GM12878 (cell line): Measurements from ENCODE around the gene APLN. TPM values are rescaled to one million over a fixed set of nuclear protein-coding genes. Genes with fewer than 3 reads are reported as not detected.

Experiments used
- ATAC-seq: fragments of 200-7000 bp; cut with Tn5 transposase; 3 replicates; pipeline ENCODE4 v1.9.1; 2020; ENCODE audit warnings: mild to moderate bottlenecking, moderate library complexity
- BruUV-seq: library from RNA; stranded (reverse); fragments of 400-500 nt; replicated peaks from 2 replicates; lab custom pipeline; 2021; lab: Mats Ljungman, UMichigan
- CTCF ChIA-PET: fragments of 300-600 bp; sonication (Branson Sonifier 250); formaldehyde crosslinking; extraction: SDS; loops from one replicate; lab custom pipeline; 2021; ENCODE audit warnings: inconsistent platforms; lab: Yijun Ruan, JAX
- POLR2A ChIA-PET: fragments of 350-600 bp; formaldehyde crosslinking; extraction: SDS; loops from one replicate; lab custom pipeline; 2021; ENCODE audit warnings: inconsistent platforms; lab: Charles Lee
- RAD21 ChIA-PET: fragments of 300-600 bp; sonication (Branson Sonifier 250); formaldehyde crosslinking; loops from one replicate; lab custom pipeline; 2023; ENCODE audit warnings: antibody characterized with exemption; ENCODE audit not compliant: unreplicated experiment; lab: Charles Lee
- SMC1A ChIA-PET: fragments of 300-600 bp; sonication (Branson Sonifier 250); formaldehyde crosslinking; loops from one replicate; lab custom pipeline; 2023; ENCODE audit not compliant: unreplicated experiment, uncharacterized antibody; lab: Charles Lee
- DNase-seq: peaks from one replicate; pipeline ENCODE4 v3.0.0-alpha.2; 2011; ENCODE audit warnings: low read depth, low spot score
- FAIRE-seq: peaks from 3 replicates; lab custom pipeline; 2011; peaks lifted over from hg19 to GRCh38; lab: Jason Lieb, UNC
- H2AFZ ChIP-seq: 2 replicates; pipeline ENCODE4 v1.6.0; 2011; ENCODE audit warnings: low read depth, low read length, control low read depth; ENCODE audit not compliant: control insufficient read depth
- H3K27ac ChIP-seq: 2 replicates; pipeline ENCODE4 v1.5.1; 2011; ENCODE audit warnings: control low read depth; ENCODE audit not compliant: control insufficient read depth, insufficient read depth
- H3K27me3 ChIP-seq, 2 experiments: replicated peaks in 1 of 2; 2 replicates each; pipeline versions ENCODE4 v1.6.0 to v1.6.1; 2011; ENCODE audit warnings: low read length in 1 of 2; ENCODE audit not compliant: control insufficient read depth in 2 of 2, insufficient read depth in 2 of 2
- H3K36me3 ChIP-seq, 2 experiments: 2 replicates each; pipeline ENCODE4 v1.5.1; 2011; ENCODE audit warnings: low read length in 1 of 2; ENCODE audit not compliant: control insufficient read depth in 2 of 2, insufficient read depth in 2 of 2
- H3K4me1 ChIP-seq: 2 replicates; pipeline ENCODE4 v1.6.1; 2011; ENCODE audit warnings: mild to moderate bottlenecking, low read length, moderate library complexity, mixed read lengths; ENCODE audit not compliant: control insufficient read depth, insufficient read depth
- H3K4me2 ChIP-seq: 2 replicates; pipeline ENCODE4 v1.6.0; 2011; ENCODE audit warnings: control low read depth; ENCODE audit not compliant: control insufficient read depth, insufficient read depth
- H3K4me3 ChIP-seq: fragments of 200-600 bp; sonication (generic); 2 replicates; pipeline ENCODE4 v1.5.1; 2016
- H3K79me2 ChIP-seq: 2 replicates; pipeline ENCODE4 v1.6.0; 2011; ENCODE audit warnings: low read length; ENCODE audit not compliant: control insufficient read depth, insufficient read depth
- H3K9ac ChIP-seq: 2 replicates; pipeline ENCODE4 v1.8.0; 2011; ENCODE audit warnings: low read length, control low read depth, mixed read lengths; ENCODE audit not compliant: control insufficient read depth, insufficient read depth
- H3K9me3 ChIP-seq: replicated peaks from 3 replicates; pipeline ENCODE4 v1.5.1; 2011; ENCODE audit warnings: mild to moderate bottlenecking, low read length; ENCODE audit not compliant: control insufficient read depth, insufficient read depth
- H4K20me1 ChIP-seq: 2 replicates; pipeline ENCODE4 v1.6.0; 2011; ENCODE audit not compliant: control insufficient read depth, insufficient read depth
- NR2C2 ChIP-seq: IDR thresholded peaks from 2 replicates; pipeline ENCODE4 v1.6.1; 2011; ENCODE audit warnings: borderline replicate concordance, low read depth; ENCODE audit not compliant: control insufficient read depth, insufficient read length
- YY1 ChIP-seq: IDR thresholded peaks from 2 replicates; pipeline ENCODE4 v1.6.1; 2011; ENCODE audit warnings: low read depth, mild to moderate bottlenecking, low read length
- ZBTB11 ChIP-seq: fragments of 450-650 bp; formaldehyde crosslinking; IDR thresholded peaks from 2 replicates; pipeline ENCODE4 v1.5.0; 2022; ENCODE audit warnings: mild to moderate bottlenecking, missing genetic modification characterization
- WGBS: methylation state at CpG from one replicate; pipeline ENCODE4 v1.1.6; 2016; ENCODE audit warnings: low lambda C conversion rate; ENCODE audit not compliant: insufficient replicate concordance, insufficient coverage; ENCODE audit errors: missing lambda C conversion rate; 5-methylcytosine and 5-hydroxymethylcytosine counted together
- in situ Hi-C: fragments of 300-500 bp; cut with MboI; formaldehyde crosslinking; loops from 9 replicates; pipeline ENCODE4 v1.14.3; 2018; ENCODE audit warnings: mixed read lengths
- intact Hi-C: fragments of 100-400 bp; cut with micrococcal nuclease; formaldehyde crosslinking; loops from one replicate; pipeline ENCODE4 v1.14.2; 2022; ENCODE audit not compliant: unreplicated experiment
- polyA plus RNA-seq, 11 experiments: library from polyadenylated mRNA; depleted of rRNA in 4 of 11; unstranded in 6 of 11; stranded (reverse) in 5 of 11; fragments of >200 nt; fragmentation: Nextera tagmentation in 4 of 11; fragmentation: Illumina TruSeq in 1 of 11; extraction: Ambion mirVana in 4 of 11; extraction: Trizol in 1 of 11; gene quantifications; 1 replicate in 1 of 11; 2 replicates in 10 of 11; pipeline versions ENCODE4 v1.2.1 to v1.2.3, GENCODE V29; 2011 to 2016; ENCODE audit warnings: inconsistent platforms in 2 of 11, missing spikeins in 2 of 11, low read depth in 1 of 11
- total RNA-seq, 4 experiments: library from RNA; depleted of rRNA in 3 of 4; stranded (reverse); fragments of >200 nt in 3 of 4; fragmentation: Illumina TruSeq in 1 of 4; extraction: Trizol in 1 of 4; gene quantifications; 2 replicates each; pipeline versions ENCODE4 v1.2.1 to v1.2.3, GENCODE V29; 2013 to 2021

APLN gene
- total and polyA plus RNA-seq, 10 of the 15 experiments (the other 5 are each of a cell fraction or from before 2014, with no cell fraction given): 0.31 TPM; not detected in 9

- FAIRE-seq (no peak), DNase-seq (no peak), ATAC-seq (no peak)
- H3K27ac ChIP-seq: no peak overlapping the region
- no peak overlapping the region for H2AFZ ChIP-seq
- POLR2A ChIA-PET: no interaction called here
- H3K4me1 ChIP-seq: no peaks in the 10 kb centered on the region
- H3K36me3 ChIP-seq: no peaks in the 10 kb centered on the region
- SMC1A ChIA-PET: no interaction called here
- H3K9me3 ChIP-seq: no peaks in the 10 kb centered on the region
- H3K4me3 ChIP-seq: no peak overlapping the region
- CTCF ChIA-PET: no interaction called here
- H3K27me3 ChIP-seq: no peaks in the 10 kb centered on the region
- TF ChIP-seq YY1 (no peak), ZBTB11 (CRISPR knock-in tag) (no peak)
- no peak overlapping the region for H3K4me2 ChIP-seq
- RAD21 ChIA-PET: no interaction called here
- no TSS peak for BruUV-seq
- intact Hi-C loops (no loop called here), in situ Hi-C loops (no loop called here)
- no peaks in the 10 kb centered on the region for H3K79me2 ChIP-seq
- no peak overlapping the region for H3K9ac ChIP-seq
- 26% methylated on average over 8 of the region's 8 CpGs for WGBS
- H4K20me1 ChIP-seq: no peaks in the 10 kb centered on the region
These were observed 46.9 kb upstream of the APLN start for GRCh38 chrX:129701624-129702069.

- no peaks in the 10 kb centered on the region for H4K20me1 ChIP-seq
- H3K36me3 ChIP-seq: no peaks in the 10 kb centered on the region
- in situ Hi-C loops (no loop called here), intact Hi-C loops (no loop called here)
- no peaks in the 10 kb centered on the region for H3K27me3 ChIP-seq
- ChIA-PET CTCF (interaction anchor here (0.7 kb wide), 1 partner anchor 101 kb away, joined by 3 read pairs; no protein-coding TSS in a partner anchor), SMC1A (no interaction called here), RAD21 (no interaction called here), POLR2A (no interaction called here)
- H3K79me2 ChIP-seq: no peaks in the 10 kb centered on the region
- no TSS peak for BruUV-seq
- H3K4me2 ChIP-seq: no peak overlapping the region
- no peak overlapping the region for H2AFZ ChIP-seq
- no peak overlapping the region for H3K4me3 ChIP-seq
- WGBS: 46% methylated on average over 4 of the region's 4 CpGs
- no peak overlapping the region for H3K9ac ChIP-seq
- H3K4me1 ChIP-seq: no peaks in the 10 kb centered on the region
- ATAC-seq: no peak
- no peaks in the 10 kb centered on the region for H3K9me3 ChIP-seq
- H3K27ac ChIP-seq: no peak overlapping the region
- TF ChIP-seq NR2C2: no peak
- DNase-seq: no peak
- FAIRE-seq: no peak
These were observed 45.8 kb upstream of the APLN start for GRCh38 chrX:129700536-129700935.
